ENCODE results near the gene ATXN1.
"Not testable (repeated sequence)": the region's sequence is repeated elsewhere in the genome, so short reads cannot be mapped to it uniquely, and the experiment has no call there.

The ATXN1 gene

GRCh38 chr6:16263464-16264099 lies 497.7 kb downstream of the ATXN1 start:
- not testable (repeated sequence) for DNase-seq

GRCh38 chr6:16262773-16263172 lies 498.5 kb downstream of the ATXN1 start:
- DNase-seq: not testable (repeated sequence)

- not testable (repeated sequence) for DNase-seq
Measured at GRCh38 chr6:16260602-16261001, 500.7 kb downstream of the ATXN1 start.

- DNase-seq: not testable (repeated sequence)
Measured at GRCh38 chr6:16259604-16260003, 501.7 kb downstream of the ATXN1 start.

GRCh38 chr6:16258709-16259075 lies 502.6 kb downstream of the ATXN1 start:
- DNase-seq: no peak

GRCh38 chr6:16257999-16258708 lies 503.1 kb downstream of the ATXN1 start:
- DNase-seq: peak in 1 of 3 donors; percentile 6

GRCh38 chr6:16256781-16257180 lies 504.5 kb downstream of the ATXN1 start:
- DNase-seq: no peak

GRCh38 chr6:16254535-16254934 lies 506.7 kb downstream of the ATXN1 start:
- no peak for DNase-seq

GRCh38 chr6:16253399-16254144 lies 507.7 kb downstream of the ATXN1 start:
- DNase-seq: peak in 1 of 3 donors; percentile 30

GRCh38 chr6:16252686-16253299 lies 508.5 kb downstream of the ATXN1 start:
- no peak for DNase-seq

GRCh38 chr6:16251706-16252105 lies 509.6 kb downstream of the ATXN1 start:
- DNase-seq: no peak

- peak in 1 of 3 donors; percentile 2 for DNase-seq
Measured at GRCh38 chr6:16249971-16250370, 511.3 kb downstream of the ATXN1 start.

All from suppressor macrophage treated with lipopolysaccharide for 1 hour (primary cell).